Left lobe of liver (tissue), 2 donors: ENCODE results near the gene BEND7. TPM values are rescaled to one million over a fixed set of nuclear protein-coding genes. Genes with fewer than 3 reads are reported as not detected.

Experiments used
- ATAC-seq: fragments of 200-7000 bp; cut with Tn5 transposase; one replicate; pipeline ENCODE4 v1.9.1; 2020; ENCODE audit warnings: mild to moderate bottlenecking, moderate library complexity
- DNase-seq: peaks from one replicate; pipeline ENCODE4 v3.0.0-alpha.2; 2020; ENCODE audit warnings: low spot score
- total RNA-seq: library from RNA; stranded (reverse); gene quantifications from one replicate; pipeline ENCODE4 v1.2.1, GENCODE V29; 2021
- donor health status: DM: no; HTN: no; CAD: no; lungs with moderate emphysema.
- donor health status: DM: no; HTN: yes; CAD: no.

The BEND7 gene
- total RNA-seq, 1 donor from 2014 or later = 14.9 TPM

DNA sequence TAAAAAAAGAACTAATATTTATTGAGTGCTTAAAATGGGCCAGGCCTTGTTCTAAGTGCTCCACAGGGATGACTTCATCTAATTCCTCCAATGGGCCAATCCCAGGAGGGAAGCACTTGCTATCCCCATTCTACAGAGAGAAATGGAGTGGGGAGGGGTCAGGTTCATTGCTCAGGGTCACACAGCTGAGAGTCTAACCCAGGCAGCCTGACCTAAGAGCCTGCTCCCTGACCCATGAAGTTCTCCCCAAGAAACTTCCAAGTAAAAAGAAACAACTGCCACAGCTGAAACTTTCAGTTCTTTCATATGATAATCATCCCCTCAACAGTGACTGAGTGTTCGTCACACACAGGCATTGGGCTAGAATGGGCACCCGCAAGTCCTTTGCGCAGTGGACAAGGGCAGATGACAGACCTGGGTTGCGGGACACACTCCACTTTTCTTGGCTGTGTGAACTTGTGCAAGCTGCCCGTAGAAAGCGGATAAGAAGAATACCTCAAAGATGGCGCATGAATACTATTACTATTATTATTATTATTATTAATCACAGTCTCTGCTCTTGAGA, 39.7 kb downstream of the BEND7 start:
- DNase-seq = no peak
- no peak for ATAC-seq

- DNase-seq (no peak), ATAC-seq (no peak)
Observed at GRCh38 chr10:13485623-13486022, 43.2 kb downstream of the BEND7 start.

DNA sequence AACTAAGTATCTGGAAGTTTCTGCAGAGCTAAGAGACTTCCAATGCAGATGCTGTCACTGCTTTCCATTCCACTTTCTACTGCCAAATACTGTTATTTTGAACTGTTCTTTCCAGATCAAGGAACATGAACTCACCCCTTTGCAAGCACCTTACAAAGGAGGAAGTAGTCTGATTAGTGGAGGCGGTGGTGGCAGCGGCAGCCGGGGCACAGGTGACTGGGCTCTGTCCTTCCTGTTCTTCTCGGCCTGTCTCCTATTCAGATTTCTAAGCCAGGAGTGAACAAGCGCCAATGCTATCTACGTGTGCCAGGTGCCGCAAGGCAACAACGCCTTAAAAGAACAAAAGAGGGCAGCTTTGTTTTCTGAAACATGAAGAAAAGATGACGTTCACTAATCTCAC, 44.9 kb downstream of the BEND7 start:
- DNase-seq (no peak), ATAC-seq (no peak)

GRCh38 chr10:13483073-13483472, 45.7 kb downstream of the BEND7 start:
- no peak for DNase-seq

DNA sequence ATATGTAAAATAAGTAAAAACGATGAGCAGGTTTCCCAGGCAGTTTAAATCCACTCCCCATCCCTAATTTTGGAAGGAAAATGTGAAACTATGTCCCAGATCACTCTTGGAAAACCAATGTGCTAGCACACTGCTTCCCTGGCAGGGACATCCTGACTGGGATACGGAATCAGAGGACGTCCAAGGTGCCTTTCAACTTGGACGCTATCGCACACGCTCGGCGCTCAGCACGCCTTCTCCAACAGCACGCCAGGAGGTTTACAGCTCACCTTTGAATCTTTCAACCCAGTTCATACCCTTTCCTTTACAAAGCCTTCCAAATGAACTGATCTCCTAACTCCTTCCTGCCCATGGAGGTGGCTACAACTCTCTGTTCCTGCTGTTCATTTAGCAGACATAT, 47.1 kb downstream of the BEND7 start:
- no peak for ATAC-seq

More at GRCh38 chr10:13483073-13483472, 45.7 kb downstream of the BEND7 start:
- ATAC-seq = no peak

DNA sequence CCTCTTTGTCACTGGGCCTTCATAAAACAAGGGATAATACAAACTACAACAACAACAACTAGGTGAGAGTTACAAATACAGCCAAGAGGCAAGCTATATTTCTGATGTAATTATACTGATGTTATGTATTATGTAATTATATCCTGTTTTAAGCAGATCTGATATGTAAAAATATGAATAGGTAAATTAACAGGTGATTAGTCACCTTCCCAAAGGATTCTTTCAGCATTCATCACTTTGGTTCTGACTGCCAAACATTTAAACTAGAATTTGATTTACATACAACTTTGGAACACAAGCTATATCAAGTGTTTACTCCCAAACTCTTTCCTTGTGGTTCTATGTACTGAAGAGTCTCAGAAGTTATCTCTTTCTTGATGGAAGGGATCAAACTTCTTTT, 53.7 kb downstream of the BEND7 start:
- DNase-seq = no peak
- no peak for ATAC-seq

More for the DNA sequence above, 47.1 kb downstream of the BEND7 start:
- no peak for DNase-seq

GRCh38 chr10:13473986-13474385, 54.8 kb downstream of the BEND7 start:
- ATAC-seq = no peak
- DNase-seq = no peak

DNA sequence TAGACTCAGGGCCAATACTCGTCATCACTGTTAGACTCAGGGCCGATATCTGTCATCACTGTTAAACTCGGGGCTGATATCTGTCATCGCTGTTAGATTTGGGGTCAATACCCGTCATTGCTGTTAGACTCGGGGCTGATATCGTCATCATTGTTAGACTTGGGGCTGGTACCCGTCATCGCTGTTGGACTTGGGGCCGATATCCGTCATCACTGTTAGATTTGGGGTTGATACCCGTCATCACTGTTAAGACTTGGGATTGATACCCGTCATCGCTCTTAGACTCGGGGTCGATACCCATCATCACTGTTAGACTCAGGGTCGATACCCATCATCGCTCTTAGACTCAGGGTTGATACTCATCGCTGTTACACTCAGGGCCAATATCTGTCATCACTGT, 56.5 kb downstream of the BEND7 start:
- ATAC-seq (no peak), DNase-seq (no peak)

- ATAC-seq (no peak), DNase-seq (no peak)
Observed at GRCh38 chr10:13470270-13470669, 58.5 kb downstream of the BEND7 start.

- no peak for ATAC-seq
Observed at GRCh38 chr10:13462551-13462950, 66.3 kb downstream of the BEND7 start.

DNA sequence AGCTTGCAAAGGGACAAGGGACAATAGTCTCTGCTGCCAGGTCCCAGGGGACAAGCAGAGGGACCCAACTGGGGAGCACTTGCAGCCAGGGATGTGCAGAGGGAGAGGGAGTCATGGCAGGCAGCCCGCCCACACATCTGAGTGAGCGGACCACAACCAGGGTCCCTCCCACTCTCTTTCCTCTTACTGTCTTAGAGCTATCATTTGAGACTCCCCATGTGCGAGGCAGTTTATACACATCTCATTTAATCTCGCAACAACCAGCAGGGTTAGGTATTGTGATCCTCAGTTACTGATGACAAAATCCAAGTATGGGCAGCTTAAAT, 70.2 kb downstream of the BEND7 start:
- ATAC-seq = no peak
- DNase-seq = no peak

More at GRCh38 chr10:13462551-13462950, 66.3 kb downstream of the BEND7 start:
- DNase-seq = no peak

- ATAC-seq = no peak
- no peak for DNase-seq
Observed at GRCh38 chr10:13457958-13458686, 70.7 kb downstream of the BEND7 start.

DNA sequence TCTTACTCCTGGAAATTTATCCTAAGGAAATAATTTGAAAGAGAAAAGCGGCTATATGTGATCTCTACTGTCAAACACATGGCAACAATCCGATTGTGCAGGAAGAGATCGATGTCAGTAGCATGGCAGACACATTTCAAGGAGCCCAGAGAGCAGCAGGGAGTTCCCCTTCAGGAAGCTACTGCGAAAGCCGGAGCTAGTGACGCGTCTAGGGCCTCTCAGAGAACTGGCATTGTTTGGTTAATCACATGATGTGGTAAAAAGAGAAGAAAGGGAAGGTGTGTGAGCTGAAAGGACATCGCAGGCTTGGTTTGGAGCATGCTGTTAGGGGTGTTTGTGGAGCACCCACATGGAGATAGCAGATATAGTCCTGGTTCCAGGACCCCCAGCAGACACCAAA, 74.9 kb downstream of the BEND7 start:
- ATAC-seq (no peak), DNase-seq (no peak)

DNA sequence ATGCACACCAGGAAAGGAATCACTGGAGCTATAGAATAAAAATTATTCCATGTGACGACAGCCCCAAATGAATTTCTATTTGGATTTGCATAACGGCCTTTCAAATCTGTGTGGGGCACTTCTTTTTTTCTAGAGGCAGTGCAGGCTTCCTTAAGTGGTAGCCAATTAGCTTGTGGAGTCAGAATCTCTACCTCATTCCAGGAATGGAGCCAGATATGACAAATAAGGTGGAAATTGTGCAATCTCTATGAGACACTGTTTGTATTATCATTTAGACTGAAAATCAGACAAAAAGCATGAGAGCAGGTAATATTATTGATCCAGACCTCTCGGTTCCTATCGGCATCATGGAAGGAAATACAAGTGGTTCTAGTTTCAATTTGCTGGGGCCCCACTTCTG, 78.7 kb downstream of the BEND7 start:
- DNase-seq (no peak), ATAC-seq (peak; percentile 61)

DNA sequence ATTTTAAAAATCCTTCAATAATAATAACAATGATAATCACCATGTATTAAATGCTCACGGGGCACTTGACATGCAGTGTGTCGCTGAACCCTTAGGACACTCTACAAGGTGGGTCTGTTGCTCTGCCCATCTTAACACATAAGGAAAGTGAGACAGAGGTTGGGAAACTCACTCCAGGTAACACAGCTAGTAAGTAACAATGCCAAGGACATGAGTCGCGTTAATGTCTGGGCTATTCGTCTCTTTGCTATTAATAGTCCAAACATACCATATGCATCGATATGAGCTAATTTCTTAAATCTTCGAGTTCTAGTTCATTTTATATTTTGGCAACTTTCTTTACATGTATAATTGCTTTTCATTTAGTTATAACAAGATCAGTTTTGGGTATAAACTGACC, 79.5 kb downstream of the BEND7 start:
- DNase-seq (no peak), ATAC-seq (no peak)

GRCh38 chr10:13448216-13448615, 80.6 kb downstream of the BEND7 start:
- DNase-seq (no peak), ATAC-seq (no peak)

DNA sequence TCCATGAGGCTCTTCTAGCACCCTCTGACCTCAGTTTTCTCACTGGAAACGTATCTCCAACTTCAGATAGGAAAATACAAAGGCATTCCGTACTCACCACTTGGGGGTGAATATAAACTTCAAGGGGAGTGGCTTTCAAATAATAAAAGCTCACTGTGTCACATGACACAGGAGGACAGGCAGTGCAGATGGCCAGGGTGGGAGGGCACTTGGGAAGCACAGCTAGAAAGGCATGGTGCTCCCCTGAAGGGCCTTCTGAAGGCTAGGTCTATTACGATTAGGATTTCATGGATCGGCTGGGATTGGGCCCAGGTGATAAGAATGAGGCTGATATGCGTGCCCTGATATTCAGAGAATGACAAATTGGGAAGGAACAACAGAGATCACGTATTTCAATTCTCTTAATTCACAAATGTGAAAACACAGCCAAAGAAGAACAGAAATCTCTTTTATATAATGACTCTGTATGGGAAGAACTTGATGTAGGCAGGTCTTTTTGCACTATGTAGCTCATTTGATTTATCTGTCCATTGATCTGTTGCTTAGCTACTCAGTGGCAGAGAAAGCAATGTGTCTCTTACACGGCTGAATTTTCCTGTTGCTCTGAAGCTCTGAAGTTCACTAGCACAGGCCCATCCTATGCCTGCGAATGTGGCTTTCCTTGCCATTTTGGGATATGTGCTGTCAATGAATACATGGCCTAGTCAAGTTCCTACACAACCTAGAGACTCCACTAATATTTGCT, 83.0 kb downstream of the BEND7 start:
- DNase-seq = no peak
- ATAC-seq = no peak

GRCh38 chr10:13441476-13441875, 87.3 kb downstream of the BEND7 start:
- ATAC-seq (no peak), DNase-seq (no peak)

- ATAC-seq (peak; percentile 97), DNase-seq (peak; percentile 69)
Observed at GRCh38 chr10:13440185-13441061, 88.4 kb downstream of the BEND7 start.

- ATAC-seq = peak; percentile 29
- no peak for DNase-seq
Observed at GRCh38 chr10:13439313-13440184, 89.3 kb downstream of the BEND7 start.
